ENCODE results near the gene ABL2.
"Not testable (repeated sequence)": the region's sequence is repeated elsewhere in the genome, so short reads cannot be mapped to it uniquely, and the experiment has no call there.

ABL2 gene

DNA sequence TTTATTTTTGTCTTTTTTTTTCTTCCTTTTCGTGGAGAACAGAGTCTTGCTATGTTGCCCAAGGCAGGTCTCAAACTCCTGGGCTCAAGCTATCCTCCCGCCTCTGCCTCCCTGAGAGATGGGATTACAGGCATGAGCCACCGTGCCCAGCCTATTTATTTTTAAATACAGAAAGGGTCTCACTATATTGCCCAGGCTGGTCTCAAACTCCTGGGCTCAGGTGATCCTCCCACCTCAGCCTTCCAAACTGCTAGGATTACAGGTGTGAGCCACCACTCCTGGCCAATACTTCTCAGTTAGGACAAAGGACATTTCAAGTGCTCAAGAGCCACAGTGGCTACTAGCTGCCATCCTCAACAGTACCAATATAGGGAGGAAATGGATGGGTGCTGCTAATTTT, 16.2 kb downstream of the ABL2 start:
- not testable (repeated sequence) for DNase-seq

DNA sequence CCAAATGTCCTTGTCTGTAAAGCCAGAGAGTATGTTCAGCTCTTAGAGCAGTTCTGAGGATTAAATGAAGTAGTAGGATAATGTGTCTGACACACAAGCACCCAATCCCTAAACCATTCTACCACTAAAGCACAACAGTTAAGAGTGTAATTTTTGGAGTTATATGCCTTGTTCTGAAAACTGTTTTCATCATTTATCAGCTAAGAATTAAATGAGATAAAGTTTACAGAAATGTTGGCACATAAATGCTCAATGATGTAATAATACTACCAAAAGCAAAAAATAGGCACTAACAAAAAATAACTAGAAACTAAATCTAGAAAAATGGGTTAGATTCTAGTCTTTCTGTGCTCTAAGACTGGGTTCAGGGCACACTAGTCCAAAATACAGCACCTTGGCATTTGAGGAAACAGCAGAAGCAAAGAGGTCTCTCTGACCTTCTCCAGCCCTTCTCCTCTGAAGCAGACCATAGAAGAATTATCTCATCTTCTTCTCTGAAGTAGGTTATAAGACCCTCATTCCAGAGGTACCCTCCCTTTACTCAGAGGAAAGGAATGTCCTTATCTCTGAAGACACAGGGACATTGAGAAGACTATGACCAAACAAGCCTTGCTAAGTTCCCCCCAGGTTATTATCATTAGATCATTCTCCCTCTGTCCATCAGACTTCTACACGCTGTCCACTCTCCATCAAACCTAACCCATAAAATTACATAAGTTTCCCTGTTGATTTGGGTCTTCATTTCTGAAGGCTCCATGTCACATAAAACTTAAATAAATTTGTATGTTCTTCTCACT, 20.6 kb downstream of the ABL2 start:
- no peak for DNase-seq

DNA sequence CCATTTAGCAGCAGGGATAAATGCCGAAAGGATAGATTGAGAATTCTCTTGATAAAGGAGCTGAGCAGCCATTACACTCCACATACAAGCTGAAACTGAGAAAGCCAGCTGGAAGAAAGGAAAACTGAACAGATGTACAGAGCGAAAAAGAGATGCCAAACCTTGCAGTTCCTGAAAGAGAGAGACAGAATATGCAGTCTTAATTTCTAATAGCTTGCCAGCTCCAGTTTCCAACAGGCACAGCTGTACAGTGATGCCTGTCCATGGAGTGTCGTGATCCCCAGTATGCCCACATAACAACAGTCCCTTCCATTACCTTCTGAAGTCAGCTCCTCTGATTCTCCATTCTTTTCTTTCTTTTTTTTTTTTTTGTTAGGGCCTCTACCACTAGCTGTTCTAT, 22.7 kb downstream of the ABL2 start:
- DNase-seq: no peak

DNA sequence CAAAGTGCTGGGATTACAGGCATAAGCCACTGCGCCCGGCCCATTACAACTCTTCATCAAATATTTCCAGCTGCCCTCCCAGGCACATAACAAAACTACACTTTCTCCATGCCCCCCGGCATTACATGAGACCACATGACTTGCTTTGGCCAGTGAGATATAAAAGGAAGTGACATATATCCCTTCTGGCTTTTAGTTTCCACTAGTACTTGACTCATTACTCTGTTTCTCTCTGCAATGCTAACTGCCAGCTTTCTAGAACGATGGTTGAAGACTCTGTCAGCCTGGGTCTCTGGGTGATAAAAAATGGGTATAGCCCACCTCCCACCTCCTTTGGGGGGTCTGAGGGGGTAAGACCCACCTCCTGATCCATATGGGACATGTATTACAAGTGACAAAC, 24.2 kb downstream of the ABL2 start:
- DNase-seq: no peak

DNA sequence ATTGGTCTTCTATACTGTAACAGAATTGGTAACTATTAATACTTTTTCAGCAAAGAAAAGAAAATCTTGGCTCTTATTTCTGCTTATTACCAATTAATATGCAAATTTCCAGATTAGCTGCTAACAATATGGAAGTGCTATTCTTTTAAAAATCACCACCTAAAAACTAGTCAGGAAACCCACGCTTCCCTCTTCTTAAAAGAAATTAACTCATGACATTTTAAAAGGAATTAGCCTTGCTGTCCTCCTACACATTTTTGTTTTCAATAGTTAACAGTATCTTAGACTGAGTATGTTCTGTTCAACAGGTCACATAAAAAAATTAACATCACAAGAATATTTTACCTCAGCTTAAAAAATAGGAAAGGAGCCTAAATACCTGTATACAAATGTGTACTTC, 27.3 kb downstream of the ABL2 start:
- DNase-seq: no peak

DNA sequence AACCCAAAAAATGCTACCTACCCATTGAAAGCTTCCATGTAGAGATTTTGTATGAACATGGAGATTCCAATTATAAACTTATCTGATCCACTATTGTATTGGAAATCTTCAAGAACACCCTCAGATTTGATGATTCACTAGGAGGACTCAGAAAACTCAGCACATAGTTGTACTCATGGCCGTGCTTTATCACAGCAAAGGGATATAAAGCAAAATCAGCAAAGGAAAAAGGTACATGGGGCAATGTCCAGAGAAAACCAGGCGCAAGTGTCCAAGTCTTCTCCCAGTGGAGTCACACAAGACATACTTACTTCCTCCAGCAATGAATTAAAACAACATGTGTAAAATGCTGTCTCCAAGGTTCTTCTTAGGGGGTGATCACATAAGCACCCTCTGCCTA, 28.9 kb downstream of the ABL2 start:
- no peak for DNase-seq

DNA sequence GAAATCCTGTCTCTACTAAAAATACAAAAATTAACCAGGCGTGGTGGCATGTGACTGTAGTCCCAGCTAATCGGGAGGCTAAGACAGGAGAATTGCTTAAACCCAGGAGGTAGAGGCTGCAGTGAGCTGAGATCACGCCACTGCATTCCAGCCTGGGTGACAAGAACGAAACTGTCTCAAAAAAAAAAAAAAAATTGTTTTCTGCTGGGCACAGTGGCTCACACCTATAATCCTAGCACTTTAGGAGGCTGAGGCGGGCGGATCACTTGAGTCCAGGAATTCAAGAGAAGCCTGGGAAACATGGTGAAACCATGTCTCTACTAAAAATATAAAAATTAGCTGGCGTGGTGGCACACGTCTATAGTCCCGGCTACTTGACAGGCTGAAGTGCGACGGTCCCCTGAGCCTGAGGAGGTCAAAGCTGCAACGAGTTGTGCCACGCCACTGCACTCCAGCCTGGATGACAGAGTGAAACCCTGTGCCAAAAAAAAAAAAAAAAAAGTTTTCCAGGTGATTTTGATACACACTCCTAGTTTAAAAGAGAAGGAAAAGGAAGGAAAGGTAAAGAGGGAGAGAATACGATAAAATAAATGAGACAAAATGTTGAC, 31.7 kb downstream of the ABL2 start:
- no peak for DNase-seq

DNA sequence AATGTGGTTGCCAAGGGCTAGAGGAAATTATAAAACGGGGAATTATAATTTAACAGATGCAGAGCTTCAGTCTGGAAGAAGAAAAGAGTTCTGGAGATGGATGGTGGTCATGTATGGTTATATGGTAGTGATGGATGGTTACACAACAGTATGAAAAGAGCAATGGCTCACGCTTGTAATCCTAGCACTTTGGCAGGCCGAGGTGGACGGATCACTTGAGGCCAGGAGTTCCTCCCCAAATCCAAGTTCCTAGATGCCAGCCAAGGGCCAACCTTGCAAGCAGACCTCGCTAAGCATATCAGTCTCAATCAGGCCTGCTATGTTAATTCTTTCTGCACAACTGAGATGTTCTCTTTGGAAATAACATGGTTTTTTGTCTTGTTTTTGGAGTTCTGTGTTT, 33.6 kb downstream of the ABL2 start:
- DNase-seq: not testable (repeated sequence)

DNA sequence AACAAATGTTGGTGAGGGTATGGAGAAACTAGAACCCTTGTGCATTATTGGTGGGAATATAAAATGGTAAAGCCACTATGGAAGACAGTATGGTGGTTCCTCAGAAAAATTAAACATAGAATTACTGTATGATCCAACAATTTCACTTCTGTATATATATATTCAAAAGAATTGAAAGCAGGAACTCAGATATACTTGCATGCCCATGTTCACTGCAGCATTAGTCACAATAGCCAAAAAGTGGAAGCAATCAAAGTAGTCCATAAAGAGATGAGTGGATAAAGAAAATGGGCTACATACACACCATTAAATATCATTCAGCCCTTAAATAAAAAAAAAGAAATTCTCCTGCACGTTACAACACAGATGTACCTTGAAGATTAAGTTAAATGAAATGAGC, 34.1 kb downstream of the ABL2 start:
- no peak for DNase-seq

DNA sequence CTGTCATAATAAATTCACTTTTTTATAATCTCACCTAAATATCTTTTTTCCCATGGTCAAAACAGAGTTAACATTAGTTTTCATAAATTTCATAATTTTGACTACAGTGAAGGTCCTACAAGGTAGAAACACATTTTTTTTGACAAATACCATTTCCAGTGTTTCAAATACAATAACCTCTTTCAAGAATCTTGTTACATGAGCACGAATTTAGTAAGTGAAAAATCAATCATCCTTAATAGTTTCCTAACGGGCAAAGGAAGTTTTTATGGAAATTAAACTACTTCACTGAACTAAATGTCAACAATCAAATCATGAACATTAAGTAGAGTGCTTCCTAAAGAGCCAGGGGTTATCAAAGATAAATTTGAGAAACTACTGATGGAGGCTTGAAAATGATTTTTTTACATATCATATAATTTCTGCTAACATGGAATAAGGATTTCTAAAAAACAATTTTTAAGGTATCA, 35.4 kb downstream of the ABL2 start:
- DNase-seq: no peak

DNA sequence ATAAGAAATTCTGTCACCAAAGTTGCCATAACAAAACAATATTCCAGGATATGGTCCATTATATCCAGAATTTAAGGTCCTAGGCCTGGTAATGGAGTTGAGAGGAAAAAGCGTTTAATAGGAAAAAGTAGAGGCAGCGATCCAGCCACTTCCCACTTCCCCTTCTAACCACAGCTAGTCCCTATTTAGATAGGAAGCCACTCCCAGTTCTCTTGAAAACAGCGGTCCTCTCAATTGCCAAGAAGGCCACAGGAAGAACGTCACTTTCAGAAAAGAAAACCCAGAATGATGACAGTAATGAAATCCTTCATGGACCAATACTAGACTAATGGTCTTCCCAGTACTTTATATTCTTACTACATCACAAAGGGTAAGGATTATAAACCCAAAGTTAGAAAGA, 38.6 kb downstream of the ABL2 start:
- no peak for DNase-seq

DNA sequence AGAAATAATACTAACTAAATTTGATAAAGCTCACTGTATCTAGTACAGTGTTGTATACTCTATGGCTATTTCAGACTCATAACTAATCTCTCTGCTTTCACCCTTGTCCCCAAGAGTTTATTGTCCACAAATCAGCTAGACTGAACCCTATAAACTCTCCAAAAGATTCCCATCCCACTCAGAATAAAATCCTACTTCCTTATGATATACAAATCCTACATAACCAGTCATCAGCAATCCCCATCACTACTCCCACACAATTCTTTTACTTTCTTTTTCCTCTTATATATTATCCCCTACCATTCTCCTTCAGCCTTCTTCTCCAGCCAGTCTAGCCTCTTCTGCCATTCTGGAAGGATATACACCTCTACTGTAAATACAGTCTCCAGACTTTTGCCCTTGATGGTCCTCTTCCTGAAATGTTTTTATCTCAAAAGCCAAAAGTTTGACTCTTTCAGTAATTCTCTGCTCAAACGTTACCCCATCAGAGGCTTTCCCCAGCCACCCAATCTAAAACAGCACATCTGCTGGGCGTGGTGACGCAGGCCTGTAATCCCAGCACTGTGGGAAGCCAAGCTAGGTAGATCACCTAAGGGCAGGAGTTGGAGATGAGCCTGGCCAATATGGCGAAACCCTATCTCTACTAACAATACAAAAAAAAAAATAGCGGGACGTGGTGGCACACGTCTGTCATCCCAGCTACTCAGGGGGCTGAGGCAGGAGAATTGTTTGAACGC, 41.6 kb downstream of the ABL2 start:
- no peak for DNase-seq

DNA sequence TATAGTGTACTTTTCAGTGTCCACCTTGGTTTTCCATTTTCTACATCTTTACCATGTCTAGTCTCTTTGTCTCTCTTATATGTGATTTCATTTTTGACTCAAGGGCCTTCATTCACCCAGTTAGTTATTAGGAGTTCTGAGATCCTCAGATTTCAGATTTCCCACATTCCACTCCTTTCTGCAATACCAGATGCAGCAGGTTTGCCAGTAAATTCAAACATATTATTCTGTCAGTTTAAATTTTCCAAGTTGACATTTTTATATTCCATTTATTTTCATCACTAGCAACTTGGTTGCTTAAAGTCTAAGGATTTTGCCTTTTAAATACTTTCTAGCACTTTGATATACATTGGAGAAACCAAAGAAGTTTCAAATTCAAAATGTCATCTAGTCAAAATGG, 42.4 kb downstream of the ABL2 start:
- DNase-seq: no peak

DNA sequence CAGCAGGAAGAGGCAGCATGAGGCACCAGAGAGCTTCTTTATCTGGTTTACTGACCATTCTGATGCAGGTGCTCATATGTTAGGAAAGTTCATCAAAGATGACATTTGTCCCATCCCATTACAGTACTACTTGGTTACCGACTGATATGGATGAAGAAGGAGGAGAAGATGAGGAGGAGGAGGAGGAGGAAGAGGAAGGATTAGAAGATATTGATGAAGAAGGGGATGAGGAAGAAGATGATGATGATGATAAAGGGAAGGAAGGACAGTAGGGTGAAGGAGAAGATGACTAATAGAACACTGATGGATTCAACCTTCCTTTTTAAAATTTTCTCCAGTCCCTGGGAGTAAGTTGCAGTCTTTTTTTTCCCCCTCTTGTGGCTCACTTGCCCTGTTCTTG, 45.1 kb downstream of the ABL2 start:
- DNase-seq: no peak

DNA sequence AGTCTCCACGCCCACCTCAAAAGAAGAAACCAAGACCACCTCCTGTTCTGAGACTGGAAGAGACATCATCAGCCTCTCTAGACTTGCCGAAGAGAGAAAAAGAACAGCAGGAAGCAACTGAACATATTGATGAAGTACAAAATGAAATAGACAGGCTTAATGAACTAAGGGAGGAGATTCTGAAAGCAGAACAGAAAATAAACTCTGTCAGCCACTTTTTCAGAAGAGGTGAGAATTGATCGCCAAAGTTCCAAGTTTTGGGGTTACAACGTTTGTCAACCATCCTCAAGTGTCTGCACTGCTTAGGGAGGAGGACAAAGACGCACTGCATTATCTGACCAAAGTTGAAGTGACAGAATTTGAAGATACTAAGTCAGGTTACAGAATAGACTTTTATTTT, 45.6 kb downstream of the ABL2 start:
- DNase-seq: no peak

DNA sequence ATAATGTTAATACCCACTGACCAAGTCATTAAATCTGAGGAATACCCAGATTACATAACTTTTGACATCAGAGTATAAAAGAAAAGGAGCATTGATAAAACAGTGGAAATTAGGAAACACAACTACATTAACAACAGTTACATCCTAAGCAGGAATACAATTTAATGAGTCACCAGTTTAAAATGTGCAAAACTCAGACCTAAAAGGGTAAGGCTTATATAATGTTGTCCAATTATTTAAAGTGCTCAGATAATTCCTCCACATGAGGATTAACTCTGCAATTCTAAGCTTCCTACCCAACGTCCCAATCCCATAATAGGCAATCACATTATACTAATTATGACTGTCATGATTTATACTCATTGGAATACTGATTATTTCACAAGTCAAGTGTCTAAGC, 50.5 kb downstream of the ABL2 start:
- DNase-seq: no peak

DNA sequence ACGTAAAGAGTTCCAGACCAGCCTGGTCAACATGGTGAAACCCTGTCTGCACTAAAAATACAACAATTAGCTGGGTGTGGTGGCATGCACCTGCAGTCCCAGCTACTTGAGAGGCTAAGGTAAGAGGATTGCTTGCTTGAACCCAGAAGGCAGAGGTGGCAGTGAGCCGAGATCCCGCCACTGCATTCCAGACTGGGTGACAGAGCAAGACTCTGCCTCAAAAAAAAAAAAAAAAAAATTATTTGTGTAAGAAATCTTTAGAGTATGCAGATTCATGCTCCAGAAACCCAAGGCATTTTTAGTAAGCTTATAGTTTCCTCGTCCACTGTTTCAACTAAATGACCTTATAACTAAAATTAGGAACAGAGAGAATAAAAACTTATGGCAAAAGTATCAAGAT, 51.3 kb downstream of the ABL2 start:
- DNase-seq: no peak

DNA sequence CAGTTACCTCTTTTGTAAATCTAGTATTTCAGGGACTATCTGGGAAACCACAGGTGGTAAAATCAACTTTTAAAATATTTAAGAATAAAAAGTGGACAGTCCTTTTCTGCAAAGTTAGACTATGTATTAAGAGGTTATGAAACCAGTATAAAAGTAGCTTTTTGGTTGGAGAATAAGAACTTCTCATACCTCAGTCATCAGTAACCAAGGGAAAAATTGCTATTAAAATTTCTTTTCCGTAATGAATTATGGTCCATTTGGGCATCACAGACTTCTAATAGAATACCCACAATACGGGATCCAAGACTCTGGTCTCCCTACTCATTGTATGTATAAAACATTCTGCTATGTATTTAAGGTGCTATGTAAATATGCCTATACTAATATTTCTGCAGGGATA, 51.9 kb downstream of the ABL2 start:
- no peak for DNase-seq

DNA sequence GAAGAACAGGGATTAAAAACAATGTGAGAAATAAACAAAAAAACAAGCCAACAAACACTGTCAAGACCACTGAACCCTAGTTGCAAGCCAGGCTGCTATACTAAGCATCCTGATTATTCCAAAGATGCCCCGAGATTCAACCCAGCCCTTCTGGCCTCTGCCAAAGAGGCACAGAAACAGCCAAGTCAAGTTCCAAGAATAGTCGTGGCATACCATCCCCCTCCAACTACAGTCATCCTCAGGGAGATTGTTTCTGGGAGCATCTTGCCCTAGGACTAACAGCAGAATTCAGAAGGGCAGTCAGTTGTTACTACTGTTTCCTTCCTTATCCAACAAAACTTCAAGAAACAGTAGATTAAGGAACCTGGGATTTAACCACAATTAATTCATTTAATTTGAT, 52.3 kb downstream of the ABL2 start:
- no peak for DNase-seq

DNA sequence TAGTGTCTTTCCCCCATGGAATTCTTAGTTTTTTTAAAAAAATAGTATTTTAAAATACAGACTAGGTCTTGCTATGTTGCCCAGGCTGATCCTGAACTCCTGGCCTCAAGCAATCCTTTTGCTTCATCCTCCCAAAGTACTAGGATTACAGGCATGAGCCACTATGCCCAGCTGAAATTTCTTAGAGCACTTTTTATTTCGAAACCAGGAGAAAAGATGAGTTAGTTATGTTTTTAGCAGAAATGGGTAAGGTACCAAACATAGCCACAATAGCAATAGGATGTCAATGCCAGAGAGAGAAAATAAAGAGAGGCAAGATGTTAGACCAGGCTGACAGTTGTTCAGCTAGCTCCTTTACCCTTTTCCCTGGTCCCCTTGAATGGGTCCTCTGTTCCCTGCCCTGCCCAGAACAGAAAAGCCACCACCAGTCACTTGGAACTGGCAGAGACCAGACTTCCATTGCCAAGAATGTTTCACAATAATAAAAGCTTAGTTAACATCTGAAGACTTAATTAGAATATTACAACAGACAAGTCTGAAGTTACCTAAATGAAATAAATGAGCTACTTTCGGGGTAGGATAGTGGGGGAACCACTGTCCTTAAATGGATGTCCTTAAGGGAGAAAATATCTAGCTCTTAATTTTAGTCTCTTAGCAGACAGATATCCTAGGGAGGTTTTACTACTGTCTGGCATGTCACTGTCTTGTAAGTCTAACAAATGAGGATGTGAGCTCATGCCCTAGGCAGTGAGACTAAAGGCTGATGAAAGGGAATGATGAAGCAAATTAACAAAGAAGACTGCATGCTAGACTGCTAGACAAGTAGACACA, 54.3 kb downstream of the ABL2 start:
- DNase-seq: peak; percentile 87

DNA sequence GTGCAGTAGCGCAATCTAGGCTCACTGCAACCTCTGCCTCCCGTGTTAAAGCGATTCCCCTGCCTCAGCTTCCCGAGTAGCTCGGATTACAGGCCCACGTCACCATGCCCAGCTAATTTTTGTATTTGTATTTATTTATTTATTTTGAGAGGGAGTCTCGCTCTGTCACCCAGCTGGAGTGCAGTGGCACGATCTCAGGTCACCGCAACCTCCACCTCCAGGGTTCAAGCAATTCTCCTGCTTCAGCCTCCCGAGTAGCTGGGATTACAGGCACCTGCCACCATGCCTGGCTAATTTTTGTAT, 59.1 kb downstream of the ABL2 start:
- not testable (repeated sequence) for DNase-seq

DNA sequence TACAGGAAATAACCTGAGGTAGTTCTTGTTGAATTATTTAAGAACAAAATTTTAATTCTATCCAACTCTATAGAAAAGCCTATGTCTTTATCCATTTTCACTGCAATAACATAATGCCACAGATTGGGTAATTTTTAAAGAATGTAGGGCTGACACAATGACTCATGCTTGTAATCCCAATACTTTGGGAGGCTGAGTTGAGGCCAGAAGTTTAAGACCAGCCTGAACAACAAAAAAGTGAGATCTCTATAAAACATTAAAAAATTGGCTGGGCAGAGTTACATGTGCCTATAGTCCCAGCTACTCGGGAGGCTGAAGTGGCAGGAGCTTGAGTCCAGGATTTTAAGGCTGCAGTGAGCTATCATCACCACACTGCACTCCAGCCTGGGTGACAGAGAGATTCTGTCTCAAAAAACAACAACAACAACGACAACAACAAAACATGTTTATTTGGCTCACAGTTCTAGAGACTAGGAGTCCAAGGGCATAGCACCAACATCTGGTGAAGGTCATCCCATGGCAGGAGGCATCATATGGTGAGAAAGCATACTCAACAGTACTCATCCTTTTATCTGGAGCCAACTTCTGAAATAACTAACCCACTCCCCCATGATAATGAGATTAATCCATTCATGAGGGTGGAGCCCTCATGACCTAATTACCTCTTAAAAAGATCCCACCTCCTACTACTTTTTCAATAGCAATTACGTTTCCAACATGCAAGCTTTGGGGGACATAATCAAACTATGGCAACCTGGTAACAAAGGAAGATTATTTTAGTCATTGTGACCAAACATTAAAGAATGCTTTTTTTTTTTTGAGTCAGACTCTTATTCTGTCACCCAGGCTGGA, 59.6 kb downstream of the ABL2 start:
- DNase-seq: no peak
